Kidney glomerular epithelial cell (primary cell): ENCODE results near the gene KLHL2.
A peak's percentile ranks its signal among the peaks of the same experiment; 100 is the strongest.
"Not testable (repeated sequence)": the region's sequence is repeated elsewhere in the genome, so short reads cannot be mapped to it uniquely, and the experiment has no call there.

Experiments used
- DNase-seq: peaks from one replicate; lab custom pipeline; 2025; lab: John Stamatoyannopoulos, UW

Gene KLHL2

DNA sequence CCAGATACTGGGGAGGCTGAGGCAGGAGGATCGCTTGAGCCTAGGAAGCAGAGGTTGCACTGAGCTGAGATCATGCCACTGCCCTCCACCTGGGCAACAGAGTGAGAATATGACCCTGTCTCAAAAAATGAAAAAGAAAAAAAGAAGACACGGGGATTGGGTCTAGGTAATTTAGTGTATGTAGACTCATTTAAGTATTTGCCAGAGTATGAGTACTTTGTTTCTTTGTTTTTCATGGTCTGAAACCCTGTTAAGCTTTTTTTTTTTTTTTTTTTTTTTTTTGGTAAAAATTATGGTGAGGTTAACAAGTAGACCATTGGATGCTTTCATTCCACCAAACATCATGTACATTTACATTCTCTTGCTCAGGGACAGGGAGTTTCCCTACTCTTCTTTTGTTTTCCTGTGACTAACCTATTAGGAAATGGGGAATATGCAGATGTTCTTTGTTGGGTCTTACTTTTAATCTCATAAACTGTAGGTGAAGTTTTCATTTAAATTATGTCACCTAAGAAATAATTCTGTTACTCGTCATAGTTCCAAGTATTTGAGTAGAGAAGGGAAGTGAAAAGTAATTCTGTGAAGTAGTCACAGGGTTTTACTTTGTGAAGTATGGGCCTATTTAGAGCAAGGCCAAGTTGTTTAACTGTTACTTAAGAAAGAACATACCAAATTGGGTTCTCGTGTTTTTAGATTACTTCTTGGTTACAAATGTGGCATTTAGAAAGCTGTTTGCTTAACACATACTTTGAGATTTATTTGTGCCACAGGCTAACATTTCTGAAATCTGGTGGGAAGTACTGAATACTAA lies 25.5 kb downstream of the KLHL2 start:
- DNase-seq, result not testable (repeated sequence)

DNA sequence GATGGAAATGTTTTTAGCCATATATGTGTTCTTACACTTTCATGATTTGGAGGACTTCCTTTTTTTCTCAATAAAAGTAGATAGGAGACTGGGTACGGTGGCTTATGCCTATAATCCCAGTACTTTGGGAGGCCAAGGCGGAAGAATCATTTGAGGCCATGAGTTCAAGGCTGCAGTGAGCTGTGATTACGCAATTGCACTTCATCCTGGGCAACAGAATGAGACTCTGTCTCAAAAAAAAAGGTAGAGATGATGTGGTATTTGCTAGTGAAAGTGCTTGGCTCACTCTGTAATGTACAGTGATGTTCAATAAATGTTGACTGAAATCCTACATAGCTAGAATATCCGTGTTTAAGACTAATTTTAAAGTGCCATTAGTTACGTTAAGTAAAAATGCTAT lies 27.4 kb downstream of the KLHL2 start:
- DNase-seq, result no peak

GRCh38 chr4:165236852-165237251 lies 29.5 kb downstream of the KLHL2 start:
- DNase-seq, result not testable (repeated sequence)

GRCh38 chr4:165238041-165238640 lies 30.8 kb downstream of the KLHL2 start:
- not testable (repeated sequence) for DNase-seq

DNA sequence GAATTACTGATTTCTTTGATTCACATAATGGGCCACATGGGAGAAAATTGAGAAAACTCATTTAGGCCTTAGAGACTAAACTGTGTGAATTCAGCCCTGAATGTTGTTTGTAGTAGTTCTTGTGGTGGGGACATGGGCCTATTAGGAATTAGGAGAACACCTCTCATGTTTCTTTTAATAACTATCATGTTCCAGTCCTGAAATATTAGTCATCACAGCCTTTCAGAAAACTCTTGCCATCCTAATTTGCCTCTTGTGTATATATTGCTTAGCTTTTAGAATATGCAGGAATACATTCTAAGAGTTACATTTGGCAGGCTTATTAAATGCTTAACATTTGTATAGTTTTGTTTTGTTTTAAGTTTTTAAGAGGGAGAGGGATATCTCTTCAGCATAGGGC lies 33.4 kb downstream of the KLHL2 start:
- not testable (repeated sequence) for DNase-seq

GRCh38 chr4:165244148-165244547 lies 36.8 kb downstream of the KLHL2 start:
- DNase-seq, result not testable (repeated sequence)

DNA sequence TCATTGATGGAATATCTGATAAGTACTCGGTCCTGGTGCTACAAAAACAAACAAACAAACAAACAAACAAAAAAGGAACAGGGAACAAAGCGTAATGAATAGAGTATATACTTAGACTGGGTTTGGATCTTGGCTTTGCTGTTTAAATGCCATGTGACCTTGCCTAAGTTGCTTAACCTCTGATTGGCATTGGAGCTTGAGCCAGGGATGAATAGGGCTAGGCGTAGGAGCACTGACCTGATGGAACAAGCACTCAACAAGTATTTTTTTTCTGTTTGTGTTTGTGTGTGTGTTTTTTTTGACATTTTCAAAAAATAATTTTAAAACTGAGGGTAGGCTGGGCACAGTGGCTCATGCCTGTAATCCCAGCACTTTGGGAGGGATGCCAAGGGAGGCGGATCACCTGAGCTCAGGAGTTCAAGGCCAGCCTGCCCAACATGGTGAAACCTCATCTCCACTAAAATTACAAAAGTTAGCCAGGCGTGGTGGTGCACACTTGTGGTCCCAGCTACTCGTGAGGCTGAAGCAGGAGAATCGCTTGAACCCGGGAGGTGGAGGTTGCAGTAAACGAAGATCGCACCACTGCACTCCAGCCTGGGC lies 37.3 kb downstream of the KLHL2 start:
- not testable (repeated sequence) for DNase-seq

GRCh38 chr4:165248102-165248501 lies 40.7 kb downstream of the KLHL2 start:
- no peak for DNase-seq

GRCh38 chr4:165248904-165249303 lies 41.5 kb downstream of the KLHL2 start:
- not testable (repeated sequence) for DNase-seq

DNA sequence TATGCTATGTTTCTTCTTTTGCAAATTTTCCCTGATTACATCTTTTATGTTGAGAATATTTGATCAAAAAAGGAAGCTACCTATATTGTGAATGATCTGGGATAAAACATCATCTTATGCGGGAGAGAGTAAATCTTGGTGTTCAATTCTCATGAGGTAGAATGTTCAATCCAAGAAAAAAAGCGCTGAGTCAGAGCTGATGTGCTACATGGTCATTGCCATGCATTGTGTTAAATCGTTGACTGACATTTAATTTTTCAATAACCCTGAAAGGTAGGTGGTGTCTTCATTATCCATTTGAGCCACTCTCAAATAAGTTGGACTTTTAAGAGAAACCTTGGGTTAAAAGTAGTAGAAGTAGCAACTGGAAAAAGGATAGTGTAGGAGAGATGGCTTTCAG lies 47.4 kb downstream of the KLHL2 start:
- not testable (repeated sequence) for DNase-seq

- DNase-seq, result peak; percentile 46
Measured at GRCh38 chr4:165255439-165255838, 48.1 kb downstream of the KLHL2 start.

GRCh38 chr4:165256074-165256659 lies 48.8 kb downstream of the KLHL2 start:
- DNase-seq, result not testable (repeated sequence)

GRCh38 chr4:165259776-165260175 lies 52.4 kb downstream of the KLHL2 start:
- not testable (repeated sequence) for DNase-seq

DNA sequence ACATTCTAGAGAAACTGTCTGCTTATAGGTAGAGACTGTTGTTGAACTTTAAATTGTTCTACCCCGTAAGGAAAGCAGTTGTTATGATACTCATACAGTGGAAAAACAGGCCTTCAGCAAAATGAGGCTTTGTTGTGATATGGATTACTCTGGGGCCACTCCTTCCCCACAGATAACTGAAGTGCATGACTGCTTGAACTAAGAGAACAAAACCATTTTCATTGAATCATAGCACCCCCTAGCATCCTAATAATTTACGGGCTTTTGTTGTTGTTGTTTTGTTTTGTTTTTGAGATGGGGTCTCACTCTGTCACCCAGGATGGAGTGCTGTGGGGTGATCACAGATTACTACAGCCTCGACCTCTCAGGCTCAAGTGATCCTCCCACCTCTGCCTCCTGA lies 54.9 kb downstream of the KLHL2 start:
- DNase-seq, result not testable (repeated sequence)

GRCh38 chr4:165263466-165263865 lies 56.1 kb downstream of the KLHL2 start:
- not testable (repeated sequence) for DNase-seq

GRCh38 chr4:165269931-165270330 lies 62.6 kb downstream of the KLHL2 start:
- not testable (repeated sequence) for DNase-seq

GRCh38 chr4:165273443-165273842 lies 66.1 kb downstream of the KLHL2 start:
- not testable (repeated sequence) for DNase-seq

GRCh38 chr4:165275357-165275756 lies 68.0 kb downstream of the KLHL2 start:
- not testable (repeated sequence) for DNase-seq

DNA sequence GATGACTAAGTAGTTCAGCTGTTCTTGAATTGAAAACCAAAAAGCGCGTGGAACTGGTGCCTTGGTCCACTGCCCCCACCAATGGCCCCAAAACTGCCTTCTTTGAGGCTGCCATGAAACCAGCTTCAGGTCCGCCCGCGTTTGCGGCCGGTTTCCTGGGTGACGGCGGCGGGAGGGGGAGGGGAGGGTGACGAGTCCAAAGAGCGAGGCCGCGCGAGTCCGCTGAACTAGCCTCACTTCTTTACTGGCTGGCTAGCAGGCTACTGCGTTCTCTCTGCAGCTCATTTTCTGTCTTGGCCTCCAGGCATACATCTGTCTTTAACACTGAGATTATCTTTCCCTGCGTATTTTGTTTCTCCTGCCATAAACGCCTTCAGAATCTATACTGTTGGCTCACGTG lies 72.2 kb downstream of the KLHL2 start:
- not testable (repeated sequence) for DNase-seq

GRCh38 chr4:165284697-165285096 lies 77.3 kb downstream of the KLHL2 start:
- not testable (repeated sequence) for DNase-seq

- not testable (repeated sequence) for DNase-seq
Measured at GRCh38 chr4:165286619-165287340, 79.4 kb downstream of the KLHL2 start.

GRCh38 chr4:165288226-165288625 lies 80.9 kb downstream of the KLHL2 start:
- no peak for DNase-seq
